ENCODE results near the gene HARS1.
A peak's percentile ranks its signal among the peaks of the same experiment; 100 is the strongest.
"Not testable (repeated sequence)": the region's sequence is repeated elsewhere in the genome, so short reads cannot be mapped to it uniquely, and the experiment has no call there.

Gene HARS1

GRCh38 chr5:140690941-140691924 lies at the start of gene HARS1, which contains the start of gene HARS2:
TSS of gene HARS1 (minus strand) at chr5:140691370. CDS start at chr5:140691304, 66 bp downstream.
TSS of gene HARS2 (plus strand) at chr5:140691455. CDS start at chr5:140691649, 194 bp downstream.
- H3K4me3 ChIP-seq: peak within 1 kb of the TSS; percentile 74 to 98 (median 87)
- H3K4me2 ChIP-seq: peak within 1 kb of the TSS; percentile 91 to 98 (median 95)
- H3K9me3 ChIP-seq (replicated peaks in 1 of 11): no peaks in the 10 kb centered on the region
- peaks cover 57 to 76% (median 66%) of the 10 kb centered on the region in 11 experiments for H3K36me3 ChIP-seq
- H3K4me1 ChIP-seq: peaks cover 28 to 47% (median 34%) of the 10 kb centered on the region in 10 experiments
- H4K20me1 ChIP-seq: peaks cover 0 to 28% (median 8%) of the 10 kb centered on the region in 11 experiments; a peak in 8 of 22 replicates
- H3K9ac ChIP-seq: peak within 1 kb of the TSS; percentile 82 to 92 (median 90)
- peak within 1 kb of the TSS; percentile 77 to 90 (median 86) for H3K27ac ChIP-seq
- TF ChIP-seq Cebpa-rat (IDR thresholded peaks at IDR 0.05): no peak
- H3K27me3 ChIP-seq: no peaks in the 10 kb centered on the region

- Histone ChIP-seq H3K36me3 (no peaks in the 10 kb centered on the region), H3K9me3 (replicated peaks in 1 of 11) (peaks cover 30 to 84% (median 52%) of the 10 kb centered on the region in 11 experiments), H3K4me2 (no peak overlapping the region)
Observed at GRCh38 chr5:140737486-140737885, 46.3 kb upstream of the HARS1 start.

GRCh38 chr5:140734354-140734753 lies 43.2 kb upstream of the HARS1 start:
- Histone ChIP-seq H3K36me3 (no peaks in the 10 kb centered on the region), H4K20me1 (no peaks in the 10 kb centered on the region), H3K27ac (no peak overlapping the region), H3K27me3 (no peaks in the 10 kb centered on the region), H3K9me3 (replicated peaks in 1 of 11) (peaks cover 19 to 57% (median 30%) of the 10 kb centered on the region in 11 experiments), H3K4me2 (no peak overlapping the region), H3K4me3 (no peak overlapping the region), H3K4me1 (no peaks in the 10 kb centered on the region), H3K9ac (no peak overlapping the region)
- TF ChIP-seq Cebpa-rat (IDR thresholded peaks at IDR 0.05): no peak

More at GRCh38 chr5:140737486-140737885, 46.3 kb upstream of the HARS1 start:
- Histone ChIP-seq H3K9ac (no peak overlapping the region), H3K4me3 (no peak overlapping the region), H3K27ac (no peak overlapping the region), H4K20me1 (no peaks in the 10 kb centered on the region), H3K27me3 (no peaks in the 10 kb centered on the region), H3K4me1 (no peaks in the 10 kb centered on the region)
- TF ChIP-seq Cebpa-rat (IDR thresholded peaks at IDR 0.05): no peak

GRCh38 chr5:140733098-140733497 lies 41.9 kb upstream of the HARS1 start:
- H3K9me3 ChIP-seq (replicated peaks in 1 of 11): peaks cover 10 to 47% (median 22%) of the 10 kb centered on the region in 11 experiments; a peak in 18 of 22 replicates
- H3K9ac ChIP-seq: no peak overlapping the region
- H3K4me1 ChIP-seq: no peaks in the 10 kb centered on the region
- TF ChIP-seq Cebpa-rat (IDR thresholded peaks at IDR 0.05): no peak
- H3K36me3 ChIP-seq: no peaks in the 10 kb centered on the region
- no peak overlapping the region for H3K4me2 ChIP-seq
- no peak overlapping the region for H3K4me3 ChIP-seq
- no peaks in the 10 kb centered on the region for H3K27me3 ChIP-seq
- no peak overlapping the region for H3K27ac ChIP-seq
- H4K20me1 ChIP-seq: no peaks in the 10 kb centered on the region

- no peak for TF ChIP-seq Cebpa-rat (IDR thresholded peaks at IDR 0.05)
- no peak overlapping the region for H3K4me3 ChIP-seq
- no peaks in the 10 kb centered on the region for H3K27me3 ChIP-seq
- H3K9ac ChIP-seq: no peak overlapping the region
- H3K4me1 ChIP-seq: no peaks in the 10 kb centered on the region
- H3K9me3 ChIP-seq (replicated peaks in 1 of 11): peaks cover 0 to 14% (median 9%) of the 10 kb centered on the region in 11 experiments; a peak in 6 of 22 replicates
- H3K4me2 ChIP-seq: no peak overlapping the region
- H3K27ac ChIP-seq: no peak overlapping the region
- H3K36me3 ChIP-seq: no peaks in the 10 kb centered on the region
- no peaks in the 10 kb centered on the region for H4K20me1 ChIP-seq
Observed at GRCh38 chr5:140725799-140726471, 34.8 kb upstream of the HARS1 start.

GRCh38 chr5:140721395-140721794 lies 30.2 kb upstream of the HARS1 start:
- H3K4me1 ChIP-seq, H3K4me3 ChIP-seq, H3K9ac ChIP-seq, H4K20me1 ChIP-seq, H3K27me3 ChIP-seq, H3K4me2 ChIP-seq, H3K27ac ChIP-seq, H3K36me3 ChIP-seq: not testable (repeated sequence)
- H3K9me3 ChIP-seq (replicated peaks in 1 of 11): peaks cover 0 to 14% (median 5%) of the 10 kb centered on the region in 11 experiments; a peak in 6 of 22 replicates

- not testable (repeated sequence) for H3K4me3 ChIP-seq; H3K27ac ChIP-seq; H4K20me1 ChIP-seq; H3K36me3 ChIP-seq; H3K9me3 ChIP-seq (replicated peaks in 1 of 11); H3K4me2 ChIP-seq; H3K27me3 ChIP-seq; H3K9ac ChIP-seq; H3K4me1 ChIP-seq
Observed at GRCh38 chr5:140720738-140721137, 29.6 kb upstream of the HARS1 start.

GRCh38 chr5:140718266-140718592 lies 27.1 kb upstream of the HARS1 start:
- no peaks in the 10 kb centered on the region for H3K27me3 ChIP-seq
- no peak overlapping the region for H3K4me2 ChIP-seq
- no peaks in the 10 kb centered on the region for H3K4me1 ChIP-seq
- H4K20me1 ChIP-seq: no peaks in the 10 kb centered on the region
- no peak overlapping the region for H3K9ac ChIP-seq
- no peak overlapping the region for H3K4me3 ChIP-seq
- no peak for TF ChIP-seq Cebpa-rat (IDR thresholded peaks at IDR 0.05)
- H3K36me3 ChIP-seq: no peaks in the 10 kb centered on the region
- no peaks in the 10 kb centered on the region for H3K9me3 ChIP-seq (replicated peaks in 1 of 11)
- no peak overlapping the region; a peak in 1 of 22 replicates for H3K27ac ChIP-seq

- H3K4me1 ChIP-seq; H4K20me1 ChIP-seq; H3K36me3 ChIP-seq; H3K4me2 ChIP-seq; H3K4me3 ChIP-seq; H3K9ac ChIP-seq; H3K27ac ChIP-seq; H3K9me3 ChIP-seq (replicated peaks in 1 of 11): not testable (repeated sequence)
- peaks cover 0 to 18% (median 14%) of the 10 kb centered on the region in 11 experiments; a peak in 16 of 22 replicates for H3K27me3 ChIP-seq
Observed at GRCh38 chr5:140716238-140716637, 25.1 kb upstream of the HARS1 start.

All from BLaER1 treated with 17β-estradiol and CSF1 and Interleukin-3, amounts not matched to agents 10 nM and 100 nM (cell line).